ENCODE measurements around the gene CMTM8. TPM values are rescaled to one million over a fixed set of nuclear protein-coding genes. Genes with fewer than 3 reads are reported as not detected.

The CMTM8 gene
- total RNA-seq, 2 experiments from 2014 or later, result 6.4 to 6.9 TPM

GRCh38 chr3:32316976-32317375, 78.5 kb downstream of the CMTM8 start:
- Mint-ChIP-seq H3K4me1 (ENCODE audit: low read depth) (peaks cover 22% of the 10 kb centered on the region), H3K9me3 (no peaks in the 10 kb centered on the region), H3K36me3 (ENCODE audit: low read depth) (no peaks in the 10 kb centered on the region), H3K27ac (no peak overlapping the region), H3K4me3 (no peak overlapping the region), H3K27me3 (no peaks in the 10 kb centered on the region)
- ChIA-PET CTCF (no interaction called here), POLR2A (no interaction called here)
- TF ChIP-seq, protein P1, sequence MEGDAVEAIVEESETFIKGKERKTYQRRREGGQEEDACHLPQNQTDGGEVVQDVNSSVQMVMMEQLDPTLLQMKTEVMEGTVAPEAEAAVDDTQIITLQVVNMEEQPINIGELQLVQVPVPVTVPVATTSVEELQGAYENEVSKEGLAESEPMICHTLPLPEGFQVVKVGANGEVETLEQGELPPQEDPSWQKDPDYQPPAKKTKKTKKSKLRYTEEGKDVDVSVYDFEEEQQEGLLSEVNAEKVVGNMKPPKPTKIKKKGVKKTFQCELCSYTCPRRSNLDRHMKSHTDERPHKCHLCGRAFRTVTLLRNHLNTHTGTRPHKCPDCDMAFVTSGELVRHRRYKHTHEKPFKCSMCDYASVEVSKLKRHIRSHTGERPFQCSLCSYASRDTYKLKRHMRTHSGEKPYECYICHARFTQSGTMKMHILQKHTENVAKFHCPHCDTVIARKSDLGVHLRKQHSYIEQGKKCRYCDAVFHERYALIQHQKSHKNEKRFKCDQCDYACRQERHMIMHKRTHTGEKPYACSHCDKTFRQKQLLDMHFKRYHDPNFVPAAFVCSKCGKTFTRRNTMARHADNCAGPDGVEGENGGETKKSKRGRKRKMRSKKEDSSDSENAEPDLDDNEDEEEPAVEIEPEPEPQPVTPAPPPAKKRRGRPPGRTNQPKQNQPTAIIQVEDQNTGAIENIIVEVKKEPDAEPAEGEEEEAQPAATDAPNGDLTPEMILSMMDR (IDR thresholded peaks at IDR 0.05), result no peak
- intact Hi-C loops (cut with micrococcal nuclease), result no loop called here
- DNase-seq, result no peak
- no peak for ATAC-seq

GRCh38 chr3:32319607-32320006, 81.1 kb downstream of the CMTM8 start:
- intact Hi-C loops (cut with micrococcal nuclease), result no loop called here
- ATAC-seq, result no peak
- Mint-ChIP-seq H3K4me3 (no peak overlapping the region), H3K36me3 (ENCODE audit: low read depth) (no peaks in the 10 kb centered on the region), H3K9me3 (no peaks in the 10 kb centered on the region), H3K27ac (no peak overlapping the region), H3K27me3 (no peaks in the 10 kb centered on the region), H3K4me1 (ENCODE audit: low read depth) (no peaks in the 10 kb centered on the region)
- ChIA-PET POLR2A (no interaction called here), CTCF (interaction anchor here (2.4 kb wide), 1 partner anchor 143 kb away, joined by 8 read pairs; no protein-coding TSS in a partner anchor)
- TF ChIP-seq, protein P1 (IDR thresholded peaks at IDR 0.05), result no peak
- no peak for DNase-seq

DNA sequence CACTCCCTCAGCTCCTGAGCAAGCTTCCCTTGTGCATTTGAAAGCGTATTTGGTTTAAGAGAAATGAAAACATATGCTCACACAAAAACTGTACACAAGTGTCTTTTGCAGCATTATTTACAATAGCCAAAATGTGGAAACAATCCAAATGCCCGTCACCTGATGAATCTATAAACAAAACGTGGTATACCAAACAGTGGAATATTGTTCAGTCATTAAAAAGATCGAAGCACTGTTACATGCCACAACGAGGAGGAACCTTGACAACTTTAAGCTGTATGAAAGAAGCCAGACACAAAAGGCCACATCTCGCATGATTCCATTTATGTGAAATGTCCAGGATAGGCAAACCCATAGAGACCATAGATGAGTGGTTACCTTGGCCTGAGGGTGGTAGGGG, 81.6 kb downstream of the CMTM8 start:
- H3K9me3 Mint-ChIP-seq, result no peaks in the 10 kb centered on the region
- intact Hi-C loops (cut with micrococcal nuclease), result no loop called here
- CTCF ChIA-PET, result interaction anchor here (2.4 kb wide), 1 partner anchor 143 kb away, joined by 8 read pairs; no protein-coding TSS in a partner anchor
- ATAC-seq (no peak), DNase-seq (no peak)
- POLR2A ChIA-PET, result no interaction called here
- TF ChIP-seq, protein P1 (IDR thresholded peaks at IDR 0.05), result no peak
- H3K4me3 Mint-ChIP-seq, result no peak overlapping the region
- H3K27ac Mint-ChIP-seq, result no peak overlapping the region
- no peaks in the 10 kb centered on the region for H3K27me3 Mint-ChIP-seq
- H3K36me3 Mint-ChIP-seq (ENCODE audit: low read depth), result no peaks in the 10 kb centered on the region
- no peaks in the 10 kb centered on the region for H3K4me1 Mint-ChIP-seq (ENCODE audit: low read depth)

- no peak for DNase-seq
- H3K4me3 Mint-ChIP-seq, result no peak overlapping the region
- no peaks in the 10 kb centered on the region for H3K27me3 Mint-ChIP-seq
- ATAC-seq, result no peak
- TF ChIP-seq, protein P1 (IDR thresholded peaks at IDR 0.05), result no peak
- CTCF ChIA-PET, result interaction anchor here (2.4 kb wide), 1 partner anchor 144 kb away, joined by 8 read pairs; no protein-coding TSS in a partner anchor
- no peaks in the 10 kb centered on the region for H3K4me1 Mint-ChIP-seq (ENCODE audit: low read depth)
- H3K27ac Mint-ChIP-seq, result no peak overlapping the region
- H3K9me3 Mint-ChIP-seq, result no peaks in the 10 kb centered on the region
- H3K36me3 Mint-ChIP-seq (ENCODE audit: low read depth), result no peaks in the 10 kb centered on the region
- intact Hi-C loops (cut with micrococcal nuclease), result no loop called here
- POLR2A ChIA-PET, result no interaction called here
Measured at GRCh38 chr3:32321095-32321790, 82.8 kb downstream of the CMTM8 start.

DNA sequence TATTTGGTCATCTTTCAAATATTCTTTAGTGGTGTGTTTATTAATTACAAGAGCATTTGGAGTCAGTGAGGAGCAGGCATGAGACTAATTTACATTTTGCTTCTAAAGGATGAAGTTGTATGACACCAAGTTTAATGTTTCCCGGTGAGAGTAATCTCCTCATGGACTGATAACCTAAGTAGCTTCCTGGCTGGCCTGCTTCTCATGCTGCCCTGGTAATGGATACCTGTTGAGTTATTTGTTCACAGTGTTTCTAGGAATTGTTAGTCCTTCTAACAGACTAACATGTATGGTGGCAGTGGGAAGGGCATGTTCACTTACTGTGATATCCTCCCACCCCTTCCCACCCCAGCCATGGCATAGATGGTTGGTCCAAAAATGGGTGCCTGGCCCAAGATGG, 83.8 kb downstream of the CMTM8 start:
- POLR2A ChIA-PET, result no interaction called here
- intact Hi-C loops (cut with micrococcal nuclease), result no loop called here
- Mint-ChIP-seq H3K27ac (no peak overlapping the region), H3K27me3 (no peaks in the 10 kb centered on the region), H3K9me3 (no peaks in the 10 kb centered on the region), H3K4me1 (ENCODE audit: low read depth) (no peaks in the 10 kb centered on the region), H3K36me3 (ENCODE audit: low read depth) (no peaks in the 10 kb centered on the region), H3K4me3 (no peak overlapping the region)
- CTCF ChIA-PET, result interaction anchor here (1.0 to 1.1 kb wide), 2 partner anchors 12 kb away, joined by 3 read pairs; no protein-coding TSS in a partner anchor
- TF ChIP-seq, protein P1 (IDR thresholded peaks at IDR 0.05), result no peak
- DNase-seq (no peak), ATAC-seq (no peak)
